ENCODE measurements around the gene SYNE2. TPM values are rescaled to one million over a fixed set of nuclear protein-coding genes. Genes with fewer than 3 reads are reported as not detected.

Gene SYNE2
- total RNA-seq, 1 donor: 25.8 TPM

DNA sequence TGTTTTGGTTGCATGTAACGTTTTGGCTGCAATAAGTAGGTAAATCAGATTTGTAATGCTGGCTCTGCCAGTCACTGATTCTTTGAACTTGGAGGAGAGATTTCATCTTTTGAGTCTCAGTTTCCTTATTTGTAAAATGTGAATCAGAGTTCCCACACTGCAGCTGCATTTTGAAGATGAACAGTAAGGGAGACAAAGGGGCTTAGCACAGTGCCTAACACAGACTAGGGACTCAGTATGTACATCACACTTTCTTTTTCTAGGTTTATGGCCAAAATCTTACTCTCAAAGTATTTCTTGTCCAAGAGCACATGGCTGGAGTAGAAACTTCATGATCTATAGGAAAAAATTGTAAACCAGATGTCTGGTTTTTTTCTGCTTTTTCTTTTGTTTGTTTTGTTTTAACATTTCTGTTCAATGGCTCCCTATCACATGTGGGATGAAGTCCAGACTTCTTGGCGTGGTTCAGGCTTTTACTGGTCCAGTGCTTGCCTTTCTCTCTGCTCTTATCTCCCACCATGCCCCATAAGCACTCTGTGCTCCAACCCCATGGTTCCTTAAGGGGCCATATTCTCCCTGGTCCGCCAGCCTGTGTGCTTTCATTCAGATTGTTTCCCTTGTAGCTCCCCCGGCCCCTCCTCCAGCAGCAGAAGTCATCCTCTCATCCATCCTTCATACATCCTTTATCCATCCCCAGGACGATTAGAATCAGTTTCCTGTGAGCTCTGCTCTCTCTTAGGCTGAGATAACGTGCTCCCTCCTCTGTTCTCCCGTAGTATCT is 58.0 kb downstream of the SYNE2 start:
- H3K4me3 ChIP-seq (ENCODE audit: low read depth, low read length): no peak overlapping the region
- peak; percentile 77 for DNase-seq (ENCODE audit: low read depth)
- TF ChIP-seq, protein P1, sequence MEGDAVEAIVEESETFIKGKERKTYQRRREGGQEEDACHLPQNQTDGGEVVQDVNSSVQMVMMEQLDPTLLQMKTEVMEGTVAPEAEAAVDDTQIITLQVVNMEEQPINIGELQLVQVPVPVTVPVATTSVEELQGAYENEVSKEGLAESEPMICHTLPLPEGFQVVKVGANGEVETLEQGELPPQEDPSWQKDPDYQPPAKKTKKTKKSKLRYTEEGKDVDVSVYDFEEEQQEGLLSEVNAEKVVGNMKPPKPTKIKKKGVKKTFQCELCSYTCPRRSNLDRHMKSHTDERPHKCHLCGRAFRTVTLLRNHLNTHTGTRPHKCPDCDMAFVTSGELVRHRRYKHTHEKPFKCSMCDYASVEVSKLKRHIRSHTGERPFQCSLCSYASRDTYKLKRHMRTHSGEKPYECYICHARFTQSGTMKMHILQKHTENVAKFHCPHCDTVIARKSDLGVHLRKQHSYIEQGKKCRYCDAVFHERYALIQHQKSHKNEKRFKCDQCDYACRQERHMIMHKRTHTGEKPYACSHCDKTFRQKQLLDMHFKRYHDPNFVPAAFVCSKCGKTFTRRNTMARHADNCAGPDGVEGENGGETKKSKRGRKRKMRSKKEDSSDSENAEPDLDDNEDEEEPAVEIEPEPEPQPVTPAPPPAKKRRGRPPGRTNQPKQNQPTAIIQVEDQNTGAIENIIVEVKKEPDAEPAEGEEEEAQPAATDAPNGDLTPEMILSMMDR (IDR thresholded peaks at IDR 0.05; ENCODE audit: insufficient read depth, low read length): no peak

DNA sequence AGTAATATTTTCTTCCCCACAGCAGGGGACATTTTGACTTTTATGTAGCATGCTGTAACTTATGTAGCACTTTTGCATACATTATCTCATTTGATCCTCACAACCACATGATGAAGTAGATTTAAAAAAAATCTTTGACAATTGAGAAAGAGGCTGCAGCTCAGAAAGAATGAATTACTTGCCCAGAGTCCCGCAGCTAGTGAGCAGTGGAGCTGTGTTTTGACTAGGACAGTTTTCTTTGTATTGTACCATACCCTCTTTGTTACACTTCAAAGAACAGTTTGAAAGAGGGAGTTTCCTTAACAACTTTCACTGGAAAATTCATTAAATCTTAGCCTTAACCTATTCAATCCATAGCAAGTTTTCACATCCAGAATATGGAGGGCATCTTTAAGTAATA is 58.6 kb downstream of the SYNE2 start:
- H3K4me3 ChIP-seq (ENCODE audit: low read depth, low read length): no peak overlapping the region
- TF ChIP-seq, protein P1 (IDR thresholded peaks at IDR 0.05; ENCODE audit: insufficient read depth, low read length): no peak
- no peak for DNase-seq (ENCODE audit: low read depth)

DNA sequence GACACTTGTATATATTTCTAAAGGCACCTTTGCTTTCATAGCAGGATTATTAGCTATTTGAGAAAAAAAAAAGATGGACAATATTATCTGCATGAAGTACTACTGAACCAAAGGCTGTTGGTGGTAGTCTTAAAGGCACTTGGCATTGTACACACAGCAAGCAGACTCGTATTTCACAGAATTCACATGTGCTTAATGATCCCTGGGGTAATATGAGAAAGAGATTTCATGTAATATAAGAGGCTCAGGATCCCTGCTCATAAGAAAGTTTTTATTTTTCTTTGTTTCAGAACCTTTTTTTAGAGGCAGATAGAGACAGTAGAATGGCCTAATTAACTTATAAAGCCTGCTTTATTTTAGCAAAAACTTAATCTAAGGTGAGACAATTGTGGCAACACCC is 59.5 kb downstream of the SYNE2 start:
- TF ChIP-seq, protein P1 (IDR thresholded peaks at IDR 0.05; ENCODE audit: insufficient read depth, low read length): no peak
- DNase-seq (ENCODE audit: low read depth): no peak
- no peak overlapping the region for H3K4me3 ChIP-seq (ENCODE audit: low read depth, low read length)

DNA sequence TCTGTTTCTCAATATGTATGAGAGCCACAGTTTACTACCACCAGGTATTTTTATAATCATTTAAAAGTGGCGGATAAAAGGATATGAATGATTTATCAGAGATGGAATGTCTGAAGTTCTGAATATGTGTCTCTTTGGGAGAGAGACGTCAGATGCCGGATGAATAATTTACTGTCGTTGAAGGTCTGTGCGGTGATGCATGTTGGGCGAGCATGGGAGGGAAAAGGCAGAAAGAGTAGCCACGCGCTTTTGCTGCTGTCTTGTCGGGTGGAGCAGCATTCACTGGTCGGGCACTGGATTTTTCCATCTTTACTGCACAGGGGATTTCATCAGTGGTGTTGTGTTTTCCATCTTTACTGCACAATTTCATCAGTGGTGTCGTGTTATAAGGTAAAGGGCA is 65.6 kb downstream of the SYNE2 start:
- TF ChIP-seq, protein P1 (IDR thresholded peaks at IDR 0.05; ENCODE audit: insufficient read depth, low read length): no peak
- DNase-seq (ENCODE audit: low read depth): no peak
- no peak overlapping the region for H3K4me3 ChIP-seq (ENCODE audit: low read depth, low read length)

DNA sequence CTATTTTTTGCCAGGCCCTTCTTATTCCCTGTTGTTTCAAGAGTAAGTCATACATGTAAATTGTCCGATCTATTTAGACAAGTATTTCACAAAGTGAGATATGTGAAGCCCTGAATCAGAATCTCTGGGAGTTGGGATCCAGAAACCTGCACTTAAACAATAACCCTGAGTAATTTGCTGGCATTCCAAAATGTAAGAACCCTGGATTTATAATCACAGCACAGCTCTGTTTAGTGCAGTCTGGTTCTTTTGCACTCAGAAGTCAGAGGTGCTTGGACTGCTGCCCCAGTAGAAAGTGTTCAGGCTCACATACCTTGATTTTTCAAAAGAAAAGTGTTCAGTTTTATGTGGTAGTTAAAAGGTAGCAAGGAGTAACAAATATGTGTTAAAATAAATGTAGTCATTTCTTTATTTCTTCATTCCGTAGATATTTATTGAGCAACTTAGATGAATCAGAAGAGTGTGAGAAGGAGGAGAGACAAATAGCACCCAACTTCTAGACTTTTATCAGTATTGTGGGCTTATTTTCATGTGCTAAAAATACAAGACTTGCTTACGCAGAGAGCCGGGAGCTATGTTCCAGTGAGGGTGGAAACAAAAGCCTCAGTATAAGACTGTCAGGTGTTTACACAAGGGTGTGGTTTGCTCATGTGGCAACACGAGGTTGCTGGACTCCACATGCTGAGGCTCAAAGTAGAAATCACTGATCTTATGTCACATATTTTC is 70.1 kb downstream of the SYNE2 start:
- H3K4me3 ChIP-seq (ENCODE audit: low read depth, low read length): no peak overlapping the region
- TF ChIP-seq, protein P1 (IDR thresholded peaks at IDR 0.05; ENCODE audit: insufficient read depth, low read length): no peak
- DNase-seq (ENCODE audit: low read depth): peak; percentile 81

DNA sequence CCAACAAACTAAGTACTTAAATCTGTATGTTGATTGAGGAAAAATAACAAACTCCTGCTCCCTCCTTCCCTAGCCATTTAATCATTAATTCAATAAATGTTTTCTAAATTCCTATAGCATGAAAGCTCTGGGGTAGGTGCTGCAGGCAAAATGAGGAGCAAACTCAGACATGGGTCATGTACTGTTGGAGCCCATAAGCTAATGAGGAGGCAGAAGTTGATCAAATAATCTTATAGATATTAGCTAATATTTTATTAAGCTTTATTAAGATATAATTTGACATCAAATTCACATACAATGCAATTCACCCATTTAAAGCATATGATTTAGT is 70.6 kb downstream of the SYNE2 start:
- no peak overlapping the region for H3K4me3 ChIP-seq (ENCODE audit: low read depth, low read length)
- DNase-seq (ENCODE audit: low read depth): no peak
- TF ChIP-seq, protein P1 (IDR thresholded peaks at IDR 0.05; ENCODE audit: insufficient read depth, low read length): no peak
